NCI-H774 (cell line): ENCODE results near the gene NCK2.

Experiments used
- DNase-seq: peaks from one replicate; lab custom pipeline; 2025; lab: John Stamatoyannopoulos, UW

The NCK2 gene

DNA sequence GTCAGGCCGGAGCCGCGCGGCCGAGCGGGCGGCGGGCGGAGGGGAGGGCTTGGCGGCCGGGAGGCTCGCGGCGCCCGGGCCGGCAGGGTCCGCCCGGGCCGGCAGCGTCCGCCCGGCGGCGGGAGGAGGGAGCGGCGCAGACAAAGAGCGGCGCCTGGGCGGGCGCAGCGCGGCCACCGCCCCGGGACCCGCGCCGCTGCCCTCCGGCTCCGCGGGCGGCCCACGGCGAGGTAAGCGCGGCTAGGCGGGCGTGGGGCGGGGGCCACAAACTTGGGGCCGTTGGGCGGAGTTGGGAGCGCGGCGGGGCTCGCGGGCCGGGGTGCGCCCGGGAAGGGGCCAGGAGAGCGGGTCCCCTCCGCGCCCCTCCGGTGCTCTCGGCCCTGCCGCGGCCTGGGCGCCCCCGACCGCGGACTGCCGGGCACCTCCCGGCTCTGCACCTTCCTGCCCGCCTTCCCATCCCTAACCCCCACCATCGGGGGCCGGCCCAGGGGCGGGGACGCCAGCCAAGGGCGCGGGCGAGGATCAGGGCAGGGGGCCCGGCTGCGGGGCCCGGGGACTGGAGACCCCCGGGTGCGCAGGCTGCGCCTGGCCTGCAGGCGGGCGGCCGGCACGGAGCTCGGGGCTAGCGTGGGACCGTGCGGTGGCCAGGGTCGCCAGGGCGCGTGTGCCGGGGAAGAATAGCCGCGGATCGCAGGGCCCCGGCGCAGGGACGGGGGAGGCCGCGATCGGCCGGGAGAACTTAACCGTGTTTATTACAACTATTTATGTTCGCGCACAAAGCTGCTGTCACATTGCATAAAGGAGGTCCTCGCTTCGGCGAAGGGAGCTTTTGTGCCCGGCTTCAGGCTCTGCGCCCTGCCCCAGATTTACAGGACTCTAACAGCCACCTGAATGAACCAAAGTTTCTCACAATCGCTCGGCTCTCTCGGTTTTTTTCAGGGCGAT is at the start of gene NCK2:
NCK2 (plus strand) TSS at position 4 of the 945 bp plus-strand sequence. CDS start 110,152 bp downstream, outside the sequence.
- DNase-seq = no peak

DNA sequence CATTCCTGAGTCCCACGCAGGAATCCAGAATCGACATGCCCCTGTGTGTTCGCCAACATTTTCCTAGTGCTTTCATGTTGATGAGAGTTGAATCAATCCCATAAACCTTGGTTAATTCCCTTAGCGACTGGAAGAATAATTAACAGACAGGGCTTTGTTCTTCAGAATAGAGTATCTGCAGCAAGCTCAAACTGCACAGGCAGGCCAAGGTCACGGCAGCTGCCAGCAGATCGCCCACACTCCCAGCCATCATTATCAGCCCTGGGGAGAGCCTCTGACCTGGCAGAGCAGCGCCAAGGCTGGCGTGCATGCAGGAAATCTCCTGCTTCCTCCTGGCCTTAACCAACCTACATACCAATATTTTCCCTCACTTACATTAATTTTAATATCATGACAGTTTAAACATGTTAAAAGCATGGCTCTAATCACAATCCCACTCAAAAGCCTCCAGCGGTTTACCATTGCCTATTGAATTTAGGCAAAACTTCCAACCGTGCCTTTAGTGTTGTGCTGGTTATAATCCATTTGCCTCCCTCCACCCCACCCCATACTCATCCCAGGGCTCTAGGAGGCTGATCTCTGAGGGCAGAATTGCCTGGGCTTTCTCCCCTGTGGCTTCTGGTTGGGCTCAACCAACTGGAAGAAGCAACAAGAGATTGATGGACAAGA is 46.8 kb upstream of the NCK2 start:
- DNase-seq = no peak

DNA sequence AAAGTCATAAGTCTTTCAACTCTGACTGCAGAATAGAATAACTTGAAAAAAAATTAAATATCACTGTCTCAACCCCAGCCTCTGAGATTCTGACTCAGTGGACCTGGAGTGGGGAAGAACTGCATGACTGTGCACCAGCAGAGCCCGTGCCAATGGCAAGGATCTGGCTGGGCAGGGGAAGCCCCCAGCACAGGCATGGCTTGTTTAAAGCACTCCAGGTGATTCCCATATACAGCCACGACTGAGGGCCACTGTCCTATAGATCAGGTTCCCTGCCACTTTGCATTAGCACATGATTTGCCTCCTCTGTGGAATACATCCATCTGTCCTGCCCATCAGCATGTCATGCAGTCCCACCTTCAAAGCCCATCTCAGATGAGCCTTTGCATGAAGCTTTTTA is 45.9 kb upstream of the NCK2 start:
- no peak for DNase-seq

DNA sequence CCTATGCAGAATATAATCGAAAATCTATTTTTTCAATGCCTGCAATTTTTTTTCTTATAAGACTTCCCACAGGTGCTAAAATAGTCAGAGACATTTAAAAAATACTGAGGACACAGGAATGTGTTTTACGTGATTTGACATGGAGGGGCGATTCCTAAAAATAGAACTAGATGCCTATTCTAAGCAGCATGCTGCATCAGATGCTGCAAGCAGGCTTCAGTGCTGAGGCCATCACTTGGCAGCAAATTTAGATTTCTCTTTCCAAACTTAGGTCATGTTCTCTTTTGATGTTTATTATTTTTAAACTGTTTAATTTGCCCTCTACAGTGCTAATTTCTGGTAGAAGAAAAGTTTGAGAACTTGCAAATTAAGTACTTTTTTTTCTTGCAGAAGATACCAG is 43.7 kb upstream of the NCK2 start:
- DNase-seq = no peak

DNA sequence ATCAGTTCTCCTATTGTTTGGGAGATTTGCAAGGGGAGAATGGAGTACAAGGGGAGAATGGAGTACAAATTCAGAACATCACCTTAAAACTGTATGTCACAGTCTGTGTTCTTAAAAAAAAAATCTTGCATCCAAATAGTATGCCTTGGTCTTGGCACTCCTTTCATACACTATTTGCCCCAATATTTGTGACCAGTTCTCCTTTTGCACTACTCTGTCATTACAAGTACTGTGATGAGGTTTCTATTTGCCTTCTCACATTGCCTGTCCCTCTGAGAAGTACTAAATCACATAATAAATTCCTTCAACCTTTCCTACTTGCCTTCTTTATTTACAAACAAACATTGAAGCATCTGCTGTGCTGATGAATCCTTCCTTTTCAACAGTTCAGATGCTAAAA is 36.0 kb upstream of the NCK2 start:
- DNase-seq = no peak

DNA sequence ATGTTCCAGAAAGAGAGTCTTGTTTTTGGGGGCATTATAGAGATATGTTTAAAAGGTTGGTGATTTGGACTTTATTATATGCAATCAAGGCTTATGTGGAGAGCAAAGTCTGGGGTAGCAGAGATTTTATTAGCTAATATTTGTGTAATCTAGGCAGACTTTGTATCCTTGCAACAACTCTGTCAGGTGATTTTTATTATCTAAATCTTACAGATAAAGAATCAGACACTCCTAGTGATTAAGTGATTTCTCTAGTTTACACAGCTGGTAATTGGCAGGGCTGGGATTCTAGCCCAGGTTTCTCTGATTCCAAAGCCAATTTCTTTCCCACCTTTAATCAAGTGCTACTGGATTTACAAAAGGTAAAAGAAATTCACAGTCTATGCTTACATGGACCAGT is 33.3 kb upstream of the NCK2 start:
- no peak for DNase-seq

DNA sequence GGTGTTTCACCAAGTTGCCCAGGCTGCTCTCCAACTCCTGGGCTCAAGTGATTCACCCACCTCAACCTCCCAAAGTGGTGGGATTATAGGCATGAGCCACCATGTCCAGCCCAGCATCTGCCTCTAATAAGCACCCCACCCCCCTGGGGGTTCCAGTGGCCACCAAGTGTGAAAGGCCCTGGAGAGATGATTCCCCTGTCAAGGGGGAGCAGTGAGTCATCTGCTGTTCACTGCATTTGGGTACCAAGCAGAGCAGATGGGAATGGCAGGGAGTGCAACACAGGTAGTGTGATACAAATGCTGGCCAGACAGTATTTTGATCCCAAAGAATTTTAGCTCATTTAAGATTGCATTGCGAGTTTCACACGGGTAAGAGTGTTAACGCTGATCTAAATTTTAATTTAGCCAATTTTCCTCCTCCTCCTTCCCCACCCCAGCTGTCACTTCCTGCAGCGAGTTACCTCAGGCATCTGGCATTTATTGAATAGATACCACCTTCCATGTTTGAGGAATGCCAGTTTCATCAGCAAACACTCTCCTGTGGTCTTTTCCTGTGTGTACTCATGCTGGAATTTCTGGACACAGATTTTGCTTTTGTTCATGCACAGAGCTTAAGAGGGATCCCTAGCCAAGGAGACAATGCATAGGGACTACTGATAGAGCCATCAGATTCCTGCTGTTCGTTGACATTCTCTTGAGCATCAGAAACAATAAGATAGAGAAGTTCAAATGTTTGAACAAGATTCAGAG is 32.4 kb upstream of the NCK2 start:
- no peak for DNase-seq

DNA sequence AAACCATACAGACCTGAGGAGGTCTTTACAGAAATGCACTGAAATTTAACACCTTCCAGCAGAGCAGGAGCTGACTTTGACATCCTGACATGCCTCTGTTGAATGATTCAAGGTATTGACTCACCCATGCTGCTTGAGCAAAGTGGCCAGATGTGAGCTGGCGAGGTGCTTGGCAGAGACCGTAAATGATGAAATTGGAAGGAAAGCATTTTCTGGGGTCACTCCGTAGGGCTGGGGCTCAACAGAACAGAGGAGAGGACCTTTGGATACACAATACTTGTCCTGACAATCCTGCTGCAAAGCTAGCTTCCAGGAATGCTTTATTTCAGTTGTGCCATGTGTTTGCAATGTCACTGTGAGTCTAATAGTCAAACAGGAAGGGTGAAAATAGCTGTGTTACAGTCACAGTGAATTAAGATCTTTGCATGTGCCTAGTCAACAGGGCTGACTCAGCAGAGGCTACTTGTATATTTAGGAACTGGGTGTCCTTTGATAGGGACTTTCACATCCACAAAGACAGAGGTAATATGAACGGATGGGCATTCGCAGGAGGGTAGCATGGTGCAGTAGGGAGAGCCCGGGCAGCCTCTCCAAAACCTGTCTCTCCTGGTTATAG is 31.6 kb upstream of the NCK2 start:
- DNase-seq = no peak

DNA sequence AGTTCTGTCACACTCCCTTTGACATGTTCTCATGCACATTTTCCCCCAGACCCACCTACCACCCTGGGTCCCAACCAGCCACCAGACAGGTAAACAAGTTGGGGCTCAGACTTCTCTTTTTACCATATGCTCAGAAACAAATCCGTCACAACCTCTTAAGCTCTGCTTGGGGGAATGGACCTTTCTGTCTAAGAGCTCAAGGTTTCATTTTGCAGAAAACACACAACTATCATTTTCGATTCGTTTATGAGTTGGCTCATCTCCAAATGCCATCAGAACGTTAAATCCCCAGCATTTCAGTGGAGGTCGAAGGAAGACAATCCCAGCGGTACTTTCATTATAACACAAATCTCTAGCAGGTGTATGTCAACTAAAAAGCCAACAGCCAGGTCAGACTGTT is 30.6 kb upstream of the NCK2 start:
- no peak for DNase-seq

DNA sequence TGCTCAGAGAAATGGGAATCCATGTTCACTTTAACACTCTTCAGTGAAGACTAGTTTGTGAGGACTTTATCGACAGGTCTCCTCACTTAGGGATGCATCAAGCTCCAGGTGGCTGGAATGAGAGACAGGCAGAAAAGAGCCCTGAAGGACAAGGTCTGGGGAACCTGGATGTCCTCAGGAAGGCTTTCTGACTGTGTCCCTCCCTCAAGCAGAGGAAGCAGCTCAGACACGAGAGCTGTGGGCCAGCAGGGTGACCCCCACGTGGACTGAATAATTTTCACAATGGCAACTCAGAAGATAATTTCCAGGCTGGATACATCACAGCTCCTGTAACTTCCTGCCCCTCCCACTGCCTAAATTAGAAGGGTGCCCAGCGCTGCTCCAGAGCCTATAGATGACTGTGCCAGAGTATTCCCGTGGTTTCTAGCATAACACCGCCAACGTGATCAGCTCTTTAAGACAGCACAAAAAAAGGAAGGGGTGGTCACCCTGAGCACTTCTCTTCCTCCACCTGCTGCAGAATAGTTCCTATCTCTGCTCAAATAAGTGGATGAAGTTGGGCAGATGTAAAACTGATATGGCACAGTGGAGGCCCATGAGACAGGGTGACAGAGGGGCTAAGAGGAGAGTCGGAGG is 25.7 kb upstream of the NCK2 start:
- DNase-seq = no peak

DNA sequence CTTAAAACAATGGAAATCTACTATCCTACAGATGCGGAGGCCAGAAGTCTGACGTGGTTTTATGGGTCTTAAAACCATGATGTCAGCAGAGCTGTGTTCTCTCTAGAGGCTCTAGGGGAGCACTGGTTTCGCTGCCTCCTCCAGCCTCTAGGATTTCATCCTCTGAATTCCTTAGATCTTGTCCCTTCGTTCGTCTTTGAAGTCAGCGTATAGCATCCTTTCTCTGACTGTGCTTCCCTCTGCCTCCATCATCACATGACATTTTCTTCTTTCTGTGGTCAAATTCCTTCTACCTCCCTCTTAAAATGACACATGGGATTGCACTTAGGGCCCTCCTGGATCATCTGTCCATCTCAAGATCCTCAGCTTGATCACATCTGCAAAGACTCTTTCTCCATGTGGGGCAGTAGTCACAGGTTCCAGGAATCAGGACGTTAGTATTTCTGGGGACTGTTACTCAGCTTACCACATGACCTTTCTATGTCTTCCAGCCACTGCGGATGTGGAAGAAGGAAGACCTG is 22.7 kb upstream of the NCK2 start:
- no peak for DNase-seq

DNA sequence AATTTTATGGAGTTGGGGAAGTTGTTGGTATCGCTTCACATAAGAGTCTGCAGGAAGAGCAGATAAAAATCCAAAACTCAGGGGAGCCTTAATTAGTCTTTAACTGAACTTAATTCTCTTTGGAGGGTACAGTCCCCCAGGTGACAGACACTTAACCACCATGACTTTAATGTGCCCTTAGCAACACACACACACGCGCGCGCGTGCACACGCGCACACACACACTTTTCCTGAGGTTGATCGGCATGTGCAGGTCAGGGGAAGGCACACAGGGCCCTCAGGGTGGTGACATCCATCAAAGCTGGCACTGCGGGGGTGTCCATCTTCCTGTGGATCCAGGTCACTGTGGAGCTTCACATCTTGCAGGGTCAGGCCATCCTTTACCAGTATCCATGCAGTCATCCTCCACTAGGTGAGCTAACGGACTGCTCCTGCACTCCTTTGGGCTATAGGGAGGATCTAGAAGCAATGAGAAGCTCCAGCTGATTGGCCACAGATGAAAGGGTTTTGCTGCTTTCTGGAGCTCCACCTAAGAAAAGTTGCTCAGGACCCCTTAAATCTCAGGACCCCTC is 21.9 kb upstream of the NCK2 start:
- no peak for DNase-seq

DNA sequence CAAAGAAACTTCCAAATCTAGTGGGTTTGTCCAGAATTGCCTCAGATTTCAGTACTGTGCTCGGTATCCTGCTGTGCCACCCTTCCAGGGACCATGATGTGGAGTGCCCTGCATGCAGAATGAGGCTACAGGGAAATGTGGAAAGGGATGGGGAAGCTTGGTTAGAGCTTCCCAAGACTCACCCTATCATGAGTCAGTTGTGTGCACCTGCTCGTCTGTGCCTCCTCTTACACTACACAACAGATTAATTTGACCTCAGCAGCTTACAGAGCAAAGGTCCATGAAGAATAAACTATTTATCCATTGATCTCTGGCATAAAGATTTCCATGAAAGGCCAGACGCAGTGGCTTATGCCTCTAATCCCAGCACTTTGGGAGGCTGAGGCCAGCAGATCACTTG is 21.3 kb upstream of the NCK2 start:
- DNase-seq = no peak

DNA sequence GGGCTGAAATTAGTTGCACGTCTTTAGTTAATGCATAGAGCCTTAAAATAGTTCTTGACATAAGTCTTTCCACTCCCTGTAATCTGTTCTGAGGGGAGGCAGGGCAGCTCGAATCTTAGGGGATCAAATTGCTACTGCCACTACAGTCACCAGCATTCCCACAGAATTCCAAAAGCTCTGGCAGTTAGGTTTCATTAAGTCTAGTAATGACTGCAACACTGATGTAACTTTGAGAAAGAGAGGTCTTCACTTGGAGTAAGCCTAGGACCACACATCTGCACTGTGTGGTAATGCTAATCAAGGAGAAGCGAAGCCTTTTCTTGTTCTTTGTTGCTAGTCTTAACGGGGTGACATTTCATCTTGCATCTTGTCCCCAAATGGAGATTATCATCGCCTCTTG is 19.3 kb upstream of the NCK2 start:
- DNase-seq = no peak

DNA sequence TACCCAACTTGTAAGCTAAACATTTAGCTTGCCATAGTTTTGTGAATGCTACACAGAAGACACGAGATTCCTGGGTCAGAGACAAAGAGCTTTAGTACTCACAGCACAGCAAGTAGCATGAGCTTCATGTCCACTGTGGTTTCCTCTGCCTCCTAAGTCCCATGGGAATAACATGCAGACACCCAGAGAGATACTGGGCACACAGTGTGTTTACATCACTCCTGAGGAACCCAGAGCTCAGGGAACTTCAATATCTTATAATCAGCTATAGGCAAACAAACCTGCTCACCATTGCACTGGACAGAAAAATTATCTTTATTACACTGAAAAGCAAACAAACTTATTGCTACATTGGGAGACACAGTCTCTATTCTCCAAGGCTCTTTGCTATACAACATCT is 14.5 kb upstream of the NCK2 start:
- no peak for DNase-seq

DNA sequence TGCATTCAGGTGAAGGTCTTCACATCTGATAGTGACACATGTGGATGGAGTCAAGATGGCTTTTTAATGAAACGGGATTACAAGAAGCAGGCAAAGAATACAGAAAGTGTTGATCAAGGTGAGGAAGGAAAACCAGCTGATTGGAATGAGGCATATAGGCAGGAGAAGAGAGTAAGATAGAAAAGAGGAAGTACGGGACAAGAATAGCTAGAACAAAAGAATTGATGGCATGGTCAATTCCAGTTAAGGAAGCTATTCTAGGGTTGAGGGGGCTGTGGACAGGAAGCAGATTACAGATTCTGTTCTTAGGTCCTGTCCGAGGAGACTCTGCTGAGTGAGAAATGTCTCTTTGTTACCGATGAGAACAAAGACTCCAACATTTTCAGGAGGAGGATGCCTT is 13.2 kb upstream of the NCK2 start:
- DNase-seq = no peak

DNA sequence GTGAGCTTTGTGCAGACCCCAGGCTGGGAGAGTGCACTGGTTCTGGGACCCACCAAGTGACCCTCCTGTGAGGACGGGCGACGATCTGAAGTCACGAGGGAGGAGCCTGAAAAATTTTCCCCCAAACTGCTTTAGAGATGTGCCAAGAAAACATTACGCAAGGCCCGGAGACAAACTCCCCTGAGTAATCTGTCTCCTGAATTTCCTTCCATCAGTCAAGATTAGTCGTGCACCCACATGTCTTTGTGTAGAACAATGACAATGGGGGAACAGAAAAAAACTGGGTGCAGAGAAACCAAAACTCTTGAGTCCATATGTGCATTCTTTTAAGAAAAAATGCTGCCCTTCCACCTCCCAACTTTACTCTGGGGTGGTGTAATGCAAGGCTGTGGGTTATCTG is 12.6 kb upstream of the NCK2 start:
- no peak for DNase-seq

DNA sequence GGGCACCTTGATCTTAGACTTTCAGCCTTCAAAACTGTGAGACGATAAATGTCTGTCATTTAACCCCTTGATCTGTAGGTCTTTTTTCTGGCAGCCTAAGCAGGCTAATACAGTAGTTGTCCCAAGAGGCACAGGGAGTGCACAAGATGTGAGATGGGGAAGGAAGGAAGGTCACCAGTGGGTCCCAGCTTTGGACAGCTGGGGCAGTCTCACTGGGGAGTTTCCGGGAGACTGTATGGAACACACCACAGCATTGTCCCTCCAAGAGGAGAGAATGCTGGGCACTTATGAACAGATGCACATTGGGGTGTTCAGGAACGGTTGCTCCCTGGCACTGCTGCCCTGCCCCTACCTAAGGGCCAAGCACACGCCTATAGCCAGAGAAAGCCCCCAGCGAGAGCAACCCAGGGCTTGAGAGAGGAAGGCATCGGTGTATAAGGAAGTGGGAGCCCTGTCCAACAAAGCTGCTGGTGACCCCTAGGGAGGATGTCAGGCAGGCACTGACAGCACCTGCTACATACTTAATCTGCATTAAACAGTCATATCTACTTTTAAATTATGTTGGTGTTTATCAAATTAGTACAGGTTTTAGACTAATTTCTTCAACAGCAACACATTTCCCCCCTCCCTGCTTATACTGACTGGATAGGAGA is 11.6 kb upstream of the NCK2 start:
- no peak for DNase-seq

DNA sequence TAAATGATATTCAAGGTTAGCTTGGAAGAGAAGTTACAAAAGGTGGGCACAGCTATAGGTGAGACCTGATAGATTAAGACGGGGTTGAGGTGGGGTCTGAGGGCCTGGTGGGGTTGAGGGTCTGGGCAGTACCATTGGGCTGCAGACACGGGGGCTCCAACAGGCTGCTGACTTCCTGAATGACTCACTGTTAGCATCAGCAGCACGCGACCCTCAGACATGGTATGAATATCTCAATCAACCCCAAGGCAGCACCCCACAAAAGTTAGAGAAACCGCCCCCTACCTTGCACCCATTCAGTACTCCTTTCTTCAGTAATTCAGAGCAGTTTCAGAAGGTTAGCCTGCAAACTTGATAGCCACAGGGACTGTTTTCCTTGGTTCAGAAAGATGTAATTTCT is 10.8 kb upstream of the NCK2 start:
- DNase-seq = no peak

DNA sequence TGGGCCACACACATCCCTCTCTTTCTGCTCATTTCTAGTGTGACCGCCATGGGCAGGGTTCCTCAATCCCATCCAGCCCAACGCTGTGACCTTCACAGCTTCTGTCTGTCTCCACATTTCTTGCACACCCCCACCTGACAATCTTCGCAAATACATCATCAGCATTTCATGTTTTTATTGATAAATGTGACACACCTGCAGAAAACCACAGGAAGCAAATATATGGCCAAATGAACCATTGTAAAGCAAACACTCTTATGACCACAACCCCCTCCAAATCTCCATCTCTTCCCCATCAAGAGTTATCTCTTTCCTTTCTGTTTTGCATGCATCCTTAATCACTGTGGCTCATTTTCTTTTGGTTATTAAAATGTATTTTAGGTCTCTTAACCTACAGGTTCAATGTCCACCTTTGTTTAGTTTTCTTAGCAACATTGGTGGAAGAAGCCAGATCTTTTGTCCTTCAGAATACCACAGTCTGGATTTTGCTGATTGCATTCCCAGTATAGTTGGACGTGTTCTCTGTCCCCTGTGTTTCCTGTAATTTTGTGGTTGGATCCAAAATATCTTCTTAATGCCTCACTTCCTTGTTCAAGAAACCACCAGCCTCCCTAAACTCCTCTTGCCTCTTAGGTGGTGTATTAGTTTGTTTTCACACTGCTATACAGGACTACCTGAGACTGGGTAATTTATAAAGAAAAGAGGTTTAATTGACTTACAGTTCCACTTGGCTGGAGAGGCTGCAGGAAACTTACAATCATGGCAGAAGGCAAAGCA is 9.8 kb upstream of the NCK2 start:
- no peak for DNase-seq
